ENCODE data around the gene AKAP1. TPM values are rescaled to one million over a fixed set of nuclear protein-coding genes. Genes with fewer than 3 reads are reported as not detected.

AKAP1 gene
- total and polyA plus RNA-seq, 7 donors = 42.3 to 231 (median 95.5) TPM

- Histone ChIP-seq H3K27ac (no peak overlapping the region), H3K36me3 (ENCODE audit: insufficient read depth in 1 of 2, low read depth in 1 of 2) (no peaks in the 10 kb centered on the region), H3K4me3 (no peak overlapping the region), H3K27me3 (ENCODE audit: insufficient read depth in 3 of 3, low read length in 2 of 3) (no peaks in the 10 kb centered on the region), H3K4me1 (no peaks in the 10 kb centered on the region), H3K9me3 (no peaks in the 10 kb centered on the region)
- intact Hi-C loops (cut with DNase I) = no loop called here
- no peak for TF ChIP-seq CTCF (IDR thresholded peaks at IDR 0.05)
- 73 to 90% (median 81%) methylated on average over 4 of the region's 4 CpGs for WGBS, 3 donors
- DNase-seq (no peak), ATAC-seq (no peak)
Observed at GRCh38 chr17:57067162-57067561, 17.9 kb upstream of the AKAP1 start.

GRCh38 chr17:57067781-57068180, 17.3 kb upstream of the AKAP1 start:
- H3K4me3 ChIP-seq = no peak overlapping the region
- ATAC-seq = no peak
- WGBS, 3 donors = 41 to 59% (median 57%) methylated on average over 1 of the region's 1 CpG
- H3K9me3 ChIP-seq = no peaks in the 10 kb centered on the region
- intact Hi-C loops (cut with DNase I) = no loop called here
- DNase-seq = no peak
- no peak for TF ChIP-seq CTCF (IDR thresholded peaks at IDR 0.05)
- H3K27ac ChIP-seq = no peak overlapping the region
- H3K36me3 ChIP-seq (ENCODE audit: insufficient read depth in 1 of 2, low read depth in 1 of 2) = no peaks in the 10 kb centered on the region
- H3K27me3 ChIP-seq (ENCODE audit: insufficient read depth in 3 of 3, low read length in 2 of 3) = no peaks in the 10 kb centered on the region
- H3K4me1 ChIP-seq = no peaks in the 10 kb centered on the region

- Histone ChIP-seq H3K4me3 (no peak overlapping the region), H3K36me3 (ENCODE audit: insufficient read depth in 1 of 2, low read depth in 1 of 2) (no peaks in the 10 kb centered on the region), H3K27ac (no peak overlapping the region), H3K4me1 (no peaks in the 10 kb centered on the region), H3K27me3 (ENCODE audit: insufficient read depth in 3 of 3, low read length in 2 of 3) (no peaks in the 10 kb centered on the region), H3K9me3 (no peaks in the 10 kb centered on the region)
- no peak for DNase-seq
- ATAC-seq = no peak
- TF ChIP-seq CTCF (IDR thresholded peaks at IDR 0.05) = no peak
- intact Hi-C loops (cut with DNase I) = no loop called here
- WGBS, 3 donors = 26 to 33% (median 29%) methylated on average over 4 of the region's 4 CpGs
Observed at GRCh38 chr17:57068222-57068658, 16.8 kb upstream of the AKAP1 start.

GRCh38 chr17:57068707-57069106, 16.3 kb upstream of the AKAP1 start:
- Histone ChIP-seq H3K4me3 (no peak overlapping the region), H3K36me3 (ENCODE audit: insufficient read depth in 1 of 2, low read depth in 1 of 2) (no peaks in the 10 kb centered on the region), H3K27ac (no peak overlapping the region), H3K4me1 (no peaks in the 10 kb centered on the region), H3K9me3 (no peaks in the 10 kb centered on the region), H3K27me3 (ENCODE audit: insufficient read depth in 3 of 3, low read length in 2 of 3) (no peaks in the 10 kb centered on the region)
- 87 to 93% (median 89%) methylated on average over 2 of the region's 2 CpGs for WGBS, 3 donors
- intact Hi-C loops (cut with DNase I) = no loop called here
- ATAC-seq (no peak), DNase-seq (no peak)
- no peak for TF ChIP-seq CTCF (IDR thresholded peaks at IDR 0.05)

All from psoas muscle (tissue), 8 donors.